Measurements from ENCODE around the gene HOXB5.

GRCh38 chr17:48544349-48545021 is 49.1 kb downstream of the HOXB5 start:
- TF ChIP-seq CTCF (IDR thresholded peaks at IDR 0.05; ENCODE audit: low read length): no peak
- no peak for TF ChIP-seq EZH2 (IDR thresholded peaks at IDR 0.05; ENCODE audit: borderline replicate concordance, low read length)
